HG03457 (cell line): ENCODE data around the gene SPTBN5.

Experiments used
- ATAC-seq: cut with Tn5 transposase; IDR thresholded peaks from one replicate; pipeline ENCODE4 v1.9.1; 2021; ENCODE audit warnings: moderate number of reproducible peaks; ENCODE audit not compliant: unreplicated experiment

SPTBN5 gene

DNA sequence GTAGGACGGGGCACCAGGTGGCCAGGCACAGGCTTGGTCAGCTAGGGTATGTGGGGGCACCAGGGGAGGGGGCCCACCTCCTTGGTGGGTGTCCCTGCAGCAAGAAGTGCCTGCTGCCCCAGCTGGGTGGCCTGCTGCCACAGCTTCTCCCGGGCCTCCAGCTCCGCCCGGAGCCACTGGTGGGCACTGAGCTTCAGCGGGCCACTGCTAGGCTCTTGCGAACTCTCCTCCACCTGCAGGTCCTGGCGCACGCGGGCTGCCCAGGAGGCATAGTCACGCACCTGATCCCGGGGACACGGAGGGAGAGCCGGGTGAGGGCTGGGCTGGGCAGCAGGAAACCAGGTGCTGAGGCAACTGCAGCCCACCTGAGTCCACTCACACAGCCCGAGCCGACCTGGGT is 25.5 kb downstream of the SPTBN5 start:
- ATAC-seq = no peak

DNA sequence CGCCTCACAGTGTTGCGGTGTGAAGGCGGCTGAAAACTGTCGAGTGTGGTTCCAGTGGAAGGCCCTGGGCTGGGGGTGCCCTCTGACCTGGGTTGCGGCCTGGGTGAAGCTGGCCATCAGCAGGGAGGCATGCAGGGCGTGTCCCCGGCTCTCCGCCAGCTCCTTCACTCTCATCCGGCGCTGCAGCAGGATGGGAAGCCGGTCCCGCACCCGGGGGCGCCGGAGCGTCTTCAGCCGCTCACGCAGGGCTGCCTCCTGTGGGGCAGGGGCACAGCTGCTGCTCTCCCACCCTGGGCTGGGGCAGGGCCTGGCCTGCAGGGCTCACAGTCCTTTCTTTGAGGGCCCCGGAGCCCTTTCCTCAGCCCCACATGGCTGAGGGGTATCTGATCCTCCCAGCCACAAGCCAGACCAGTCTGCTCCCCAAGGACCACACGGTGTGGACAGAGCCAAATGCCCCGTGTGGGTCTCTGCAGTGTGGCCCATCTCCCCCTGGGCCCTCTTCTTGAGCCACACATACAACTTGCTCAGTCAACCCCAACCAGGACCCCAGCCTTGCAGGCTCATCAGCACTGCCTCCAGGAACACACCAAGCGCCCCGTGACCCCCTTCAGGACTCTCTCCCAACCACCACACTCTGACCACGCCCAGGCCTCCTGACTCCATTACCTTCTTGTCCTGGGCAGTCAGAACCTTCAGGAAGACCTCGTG is 26.8 kb downstream of the SPTBN5 start:
- no peak for ATAC-seq

DNA sequence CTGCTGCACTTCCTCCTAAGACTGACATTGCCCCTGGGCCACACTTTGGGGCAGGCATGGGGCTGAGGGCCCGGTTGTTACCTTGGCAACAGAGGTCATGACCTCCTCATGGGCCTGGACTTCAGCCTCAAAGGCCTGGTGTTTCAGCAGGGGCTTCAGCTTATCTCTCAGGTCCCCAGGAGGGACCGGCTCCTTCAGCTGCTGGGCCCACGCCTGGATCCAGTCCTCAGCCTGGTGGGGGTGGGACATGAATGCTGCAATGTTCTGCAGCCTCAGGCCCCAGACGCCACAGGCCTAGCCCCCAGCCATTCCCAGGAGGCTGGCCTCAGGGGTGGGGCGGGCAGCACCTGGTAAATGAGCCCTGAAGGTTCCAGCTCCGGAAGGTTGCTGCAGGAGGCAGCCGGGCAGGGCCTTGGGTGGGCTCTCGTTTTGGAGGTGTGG is 27.6 kb downstream of the SPTBN5 start:
- ATAC-seq = no peak

DNA sequence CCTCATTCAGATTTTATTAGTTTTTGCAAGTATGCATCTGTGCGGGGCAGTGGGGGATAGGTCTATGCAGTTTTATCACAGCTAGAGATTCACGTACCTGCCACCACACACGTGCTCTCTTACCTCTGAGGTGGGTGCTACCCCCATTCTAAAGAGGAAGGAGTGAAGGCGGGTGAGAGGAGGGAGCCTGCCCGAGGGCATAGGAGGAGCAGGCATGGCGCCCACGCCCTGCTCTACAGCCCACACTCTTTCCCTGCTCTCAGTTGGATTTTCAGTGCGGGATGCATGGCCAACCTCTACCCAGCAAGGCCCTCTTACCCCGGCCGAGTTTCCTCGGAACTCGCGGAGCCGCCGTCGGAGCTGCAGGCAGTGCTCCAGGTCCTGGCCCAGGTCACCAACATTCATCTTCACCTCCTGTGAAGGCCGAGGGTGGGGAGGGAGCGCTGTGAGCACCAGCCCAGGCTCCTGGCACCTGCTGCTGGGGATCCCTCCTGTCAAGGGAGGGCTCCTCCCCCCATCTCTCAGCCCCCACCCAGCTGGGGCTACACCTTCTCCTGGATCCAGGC is 28.3 kb downstream of the SPTBN5 start:
- no peak for ATAC-seq

DNA sequence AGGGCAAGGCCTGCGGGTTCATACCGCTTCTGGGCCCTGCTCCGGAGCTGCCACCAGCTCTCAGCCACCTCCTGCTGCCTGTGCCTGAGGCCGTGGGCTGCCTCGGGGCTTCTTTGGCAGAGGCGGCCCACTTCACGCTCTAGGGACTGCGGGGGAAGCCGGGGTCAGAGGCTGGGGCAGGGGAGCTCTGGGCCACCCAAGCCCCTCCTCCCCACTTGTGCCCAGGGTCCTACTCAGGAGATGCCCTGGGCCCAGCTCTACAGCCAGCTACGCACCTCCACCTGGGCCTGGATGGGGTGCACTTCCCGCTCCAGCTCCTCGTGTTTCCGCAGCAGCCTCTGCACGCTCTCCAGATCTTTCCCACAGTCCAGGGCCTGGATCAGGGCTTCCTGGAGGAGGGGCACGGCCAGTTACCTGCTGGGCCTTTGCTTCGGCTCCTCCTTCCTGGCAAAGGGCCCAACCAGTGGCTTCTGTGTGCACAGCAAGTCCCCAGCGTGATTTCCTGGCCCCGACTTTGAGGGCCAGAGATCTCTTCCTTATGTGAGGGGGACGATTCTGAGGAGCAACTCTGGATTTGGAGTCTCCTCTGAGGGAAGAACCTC is 31.2 kb downstream of the SPTBN5 start:
- ATAC-seq = no peak

DNA sequence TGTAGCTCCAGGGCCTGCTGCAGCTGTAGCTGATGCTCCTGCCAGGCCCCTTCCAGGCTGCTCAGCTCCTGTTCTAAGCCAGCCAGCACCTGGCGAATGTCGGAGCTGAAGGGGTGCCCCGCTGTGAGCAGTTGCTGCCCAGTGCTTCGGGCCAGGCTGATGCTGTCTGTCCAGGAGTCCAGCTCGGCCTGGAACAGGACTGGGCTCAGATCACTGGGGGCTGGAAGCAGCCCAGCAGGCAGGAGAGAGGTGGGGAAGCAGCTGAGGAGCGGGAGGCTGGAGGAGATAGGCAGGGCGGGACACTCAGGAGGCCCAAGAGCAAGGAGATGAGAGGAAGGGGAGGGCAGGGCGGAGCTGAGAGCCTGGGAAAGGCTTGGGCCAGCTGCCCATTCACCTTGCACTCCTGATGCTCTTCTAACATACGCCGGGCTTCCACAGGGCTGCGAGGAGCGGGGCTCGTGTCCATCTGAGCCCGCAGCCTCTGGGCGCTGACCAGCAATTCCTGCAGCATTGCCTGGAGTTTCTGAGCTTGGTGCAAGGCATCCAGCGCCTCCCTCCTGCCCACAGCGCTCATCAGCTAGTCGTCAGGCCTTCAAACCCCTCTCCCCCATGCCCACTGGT is 32.0 kb downstream of the SPTBN5 start:
- ATAC-seq = no peak

DNA sequence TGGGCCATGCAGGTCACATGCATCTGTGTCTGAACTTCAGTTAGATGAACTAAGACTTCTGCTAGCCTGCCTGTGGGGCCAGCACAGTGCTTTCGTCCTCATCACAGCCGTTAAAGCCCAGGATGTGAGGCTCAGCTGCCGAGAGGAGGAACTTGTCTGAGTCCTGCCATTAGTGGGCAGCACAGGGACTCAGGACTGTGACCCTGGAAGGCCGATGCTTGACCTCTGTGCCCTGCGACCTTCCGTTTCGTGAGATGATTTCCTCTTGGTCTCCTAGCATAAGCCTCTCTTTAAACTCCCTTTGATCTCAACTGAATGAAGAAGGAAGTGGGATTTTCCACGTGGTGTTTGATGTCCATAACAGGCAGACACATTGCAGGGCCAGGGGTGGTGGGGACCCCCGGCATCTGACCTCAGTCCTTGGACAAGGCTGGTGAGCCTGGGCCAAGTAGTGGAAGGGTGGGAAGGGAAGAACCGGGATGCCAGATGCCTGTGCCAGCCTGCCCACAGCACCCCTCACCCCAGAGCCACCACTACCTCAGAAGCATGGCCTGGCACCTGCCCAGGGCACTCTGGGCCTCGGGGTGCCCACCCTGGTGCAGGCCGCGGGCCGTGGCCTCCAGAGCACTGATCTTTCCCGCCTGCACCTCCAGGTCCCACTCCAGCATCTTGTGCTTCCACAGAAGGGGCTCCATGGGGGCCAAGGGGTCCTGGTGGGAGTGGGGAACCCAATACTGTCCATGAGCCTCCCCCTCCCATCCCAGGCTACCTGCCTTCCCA is 33.6 kb downstream of the SPTBN5 start:
- ATAC-seq = no peak

DNA sequence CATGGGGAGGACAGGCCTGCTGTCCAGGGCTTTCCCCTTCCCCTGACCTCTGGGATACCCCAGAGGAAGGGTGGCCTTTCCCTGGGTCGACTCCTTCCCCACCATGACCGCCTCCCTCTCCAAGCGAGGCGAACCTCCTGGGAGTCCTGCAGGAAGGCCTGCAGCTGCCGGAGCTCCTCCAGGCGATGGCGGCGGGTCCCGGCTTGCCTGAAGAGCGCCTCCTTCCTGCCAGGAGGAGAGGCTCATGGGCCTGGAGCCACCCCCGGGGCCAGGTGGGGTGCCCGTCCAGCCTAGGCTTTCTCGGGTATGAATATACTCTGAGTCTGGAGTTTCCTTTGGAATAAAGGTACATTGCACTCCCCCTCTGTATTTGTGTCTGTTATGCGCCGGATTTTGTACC is 35.1 kb downstream of the SPTBN5 start:
- no peak for ATAC-seq

DNA sequence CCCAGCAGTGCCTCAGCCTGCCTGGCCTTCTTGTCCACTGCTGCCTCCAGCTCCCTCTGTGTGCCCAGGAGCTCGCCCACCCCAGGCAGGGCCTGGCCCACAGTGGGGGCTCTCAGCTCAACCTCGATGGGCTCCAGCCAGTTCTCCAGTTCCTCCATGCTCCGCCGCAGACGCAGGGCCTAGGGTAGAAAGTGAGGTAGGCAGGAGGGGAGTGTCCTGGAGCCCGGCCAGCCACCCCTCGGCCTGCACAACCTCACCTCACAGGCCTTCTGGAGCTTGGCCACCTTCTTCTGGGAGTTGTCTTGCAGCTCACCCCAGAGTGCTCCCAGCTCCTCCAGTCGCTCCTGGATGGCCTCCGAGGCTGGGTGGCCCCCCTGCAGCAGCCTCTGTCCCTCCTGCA is 36.5 kb downstream of the SPTBN5 start:
- no peak for ATAC-seq

DNA sequence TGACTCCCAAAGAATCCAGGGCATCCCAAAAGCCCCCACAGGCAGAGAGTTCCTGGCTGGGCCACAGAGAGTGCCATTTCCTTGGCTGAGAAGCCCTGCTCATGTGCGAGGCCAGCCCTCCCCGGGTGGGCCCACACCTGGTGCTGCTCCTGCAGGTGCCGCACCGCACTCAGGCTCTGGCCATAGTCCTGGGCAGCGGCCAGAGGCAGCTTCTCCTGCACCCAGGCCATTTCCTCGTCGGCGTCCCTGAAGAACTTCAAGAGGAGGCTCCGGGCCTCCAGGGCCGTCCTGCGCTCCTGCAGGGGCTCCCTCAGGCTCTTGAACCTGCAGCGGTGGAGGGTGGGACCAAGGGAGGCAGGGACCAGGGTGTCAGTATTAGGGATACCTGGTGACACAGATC is 37.1 kb downstream of the SPTBN5 start:
- no peak for ATAC-seq

DNA sequence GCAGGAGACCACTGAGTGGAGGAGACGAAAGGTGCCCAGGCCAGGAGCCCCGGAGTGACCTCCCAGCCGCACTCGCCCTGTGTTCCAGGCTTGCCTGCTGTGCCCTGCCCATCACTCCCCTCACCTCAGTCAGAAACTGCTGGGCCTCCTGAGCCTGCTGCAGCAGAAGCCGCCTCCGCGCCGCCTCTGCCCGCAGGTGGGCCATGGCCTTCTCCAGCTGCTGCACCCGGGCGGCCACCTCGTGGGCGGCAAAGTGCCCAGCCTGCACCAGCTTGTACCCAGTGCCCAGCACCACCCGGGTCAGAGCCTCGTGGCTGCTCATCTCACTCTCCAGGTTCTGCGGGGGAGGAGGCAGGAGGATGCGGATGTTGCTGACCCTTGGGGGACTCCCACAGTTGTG is 37.6 kb downstream of the SPTBN5 start:
- ATAC-seq = no peak

DNA sequence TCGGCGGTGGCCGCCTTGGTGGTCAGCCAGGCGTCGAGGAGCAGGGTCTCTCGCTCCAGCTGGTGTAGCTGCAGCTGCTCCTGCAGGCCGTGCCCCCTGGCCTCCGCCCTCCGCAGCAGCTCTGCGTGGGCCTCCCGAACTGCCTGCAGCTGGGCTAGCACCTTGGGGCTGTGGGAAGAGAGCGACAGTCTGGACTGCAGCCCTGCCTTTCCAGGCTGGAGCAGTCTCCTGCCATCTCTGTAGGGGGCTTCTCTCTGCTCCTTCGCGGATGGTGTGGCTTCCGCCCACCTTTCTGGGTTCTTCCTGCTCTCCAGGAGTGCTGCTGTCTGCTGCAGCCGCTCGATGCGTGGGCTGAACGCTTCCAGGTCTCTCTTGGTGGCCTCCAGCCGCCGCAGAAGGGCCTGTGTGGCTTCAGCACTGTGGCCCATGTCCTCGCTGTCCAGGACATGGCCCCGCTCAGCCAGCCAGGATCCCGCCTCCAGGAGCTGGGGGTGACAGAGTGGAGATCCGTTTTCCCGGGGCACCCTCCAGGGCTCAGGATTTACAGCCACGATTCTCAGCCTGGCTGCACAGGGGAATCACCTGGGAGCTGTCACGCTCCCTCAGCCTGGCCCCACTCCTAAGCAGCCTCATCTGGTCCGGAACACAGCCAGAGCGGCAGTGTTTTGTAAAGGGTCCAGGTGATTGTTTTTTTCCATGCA is 38.4 kb downstream of the SPTBN5 start:
- ATAC-seq = no peak

DNA sequence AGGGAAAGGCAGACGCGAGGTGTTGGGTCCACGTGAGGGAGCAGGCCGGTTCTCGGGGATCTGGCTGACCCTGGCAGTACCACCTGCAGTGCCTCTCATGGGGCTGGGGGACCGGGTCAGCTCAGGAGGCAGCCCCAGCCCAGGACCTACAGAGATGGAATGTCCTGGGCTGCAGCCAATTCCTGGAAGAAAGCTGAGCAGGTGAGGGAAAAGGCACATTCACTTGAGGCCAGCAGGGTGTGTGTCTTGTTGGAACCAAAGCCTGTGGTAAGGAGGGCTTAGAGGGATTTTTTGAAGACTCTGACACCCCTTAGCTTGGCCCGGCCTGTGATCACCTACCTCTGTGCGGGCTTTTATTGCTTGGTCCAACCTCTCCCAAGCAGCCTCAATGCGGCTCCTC is 39.4 kb downstream of the SPTBN5 start:
- no peak for ATAC-seq

DNA sequence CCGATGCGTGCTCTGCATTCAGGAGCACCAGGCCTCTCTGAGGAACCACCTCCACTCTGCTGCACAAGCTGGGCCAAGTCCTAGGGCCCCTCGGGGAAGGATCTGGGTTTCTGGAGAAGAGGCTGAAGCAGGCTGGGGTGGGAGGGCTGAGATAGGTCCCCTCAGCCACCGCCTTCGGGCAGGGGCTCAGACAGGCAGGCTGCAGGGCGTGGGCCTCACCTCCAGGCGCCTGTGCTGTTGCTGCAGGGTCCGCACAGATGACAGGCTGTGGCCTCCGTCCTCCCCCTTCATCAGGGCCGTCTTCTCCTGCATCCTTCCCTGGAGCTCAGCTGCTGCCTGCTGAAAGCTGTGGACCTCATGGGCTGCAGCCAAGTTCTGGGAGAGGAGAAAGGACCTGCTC is 40.0 kb downstream of the SPTBN5 start:
- no peak for ATAC-seq

DNA sequence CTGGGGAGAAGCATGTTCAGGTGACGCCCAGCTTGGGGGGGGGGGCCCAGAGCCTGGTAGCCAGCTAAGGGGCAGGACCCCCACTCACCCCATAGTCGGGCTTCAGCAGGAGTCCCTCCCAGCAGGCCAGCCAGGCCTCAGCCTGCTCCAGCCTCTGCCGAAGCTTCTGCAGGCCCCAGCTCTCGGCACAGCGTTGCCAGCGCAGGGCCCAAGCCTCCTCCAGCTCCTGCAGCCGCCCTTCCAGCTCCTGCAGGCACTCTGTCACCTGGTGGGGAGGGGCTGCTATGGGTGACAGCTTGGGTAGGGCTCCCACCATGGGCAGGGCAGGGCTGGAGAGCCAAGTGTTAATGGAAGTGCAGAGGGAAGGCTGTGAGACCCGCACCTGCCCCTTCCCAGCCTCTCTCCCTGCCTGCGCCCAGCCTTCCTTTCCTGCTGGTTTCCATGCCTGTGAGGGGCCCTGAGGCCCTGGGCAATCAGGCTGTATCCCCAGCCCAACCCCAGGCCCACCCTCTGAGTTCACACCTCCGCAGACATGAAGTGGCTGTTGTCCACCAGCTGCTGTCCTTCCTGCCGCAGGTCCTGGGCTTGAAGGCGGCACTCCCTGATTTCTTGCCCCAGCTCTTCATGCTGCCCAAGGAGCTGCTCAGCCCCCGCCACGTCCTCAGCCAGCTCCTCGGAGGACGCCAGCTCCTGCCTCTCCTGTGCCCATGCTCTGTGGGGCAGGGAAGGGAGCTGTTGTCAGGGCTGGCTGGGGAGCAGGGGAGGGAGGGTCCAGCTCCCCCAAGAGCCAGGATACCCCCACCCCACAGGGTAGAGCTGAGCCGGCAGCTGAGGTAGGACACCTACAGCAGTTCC is 40.9 kb downstream of the SPTBN5 start:
- no peak for ATAC-seq

DNA sequence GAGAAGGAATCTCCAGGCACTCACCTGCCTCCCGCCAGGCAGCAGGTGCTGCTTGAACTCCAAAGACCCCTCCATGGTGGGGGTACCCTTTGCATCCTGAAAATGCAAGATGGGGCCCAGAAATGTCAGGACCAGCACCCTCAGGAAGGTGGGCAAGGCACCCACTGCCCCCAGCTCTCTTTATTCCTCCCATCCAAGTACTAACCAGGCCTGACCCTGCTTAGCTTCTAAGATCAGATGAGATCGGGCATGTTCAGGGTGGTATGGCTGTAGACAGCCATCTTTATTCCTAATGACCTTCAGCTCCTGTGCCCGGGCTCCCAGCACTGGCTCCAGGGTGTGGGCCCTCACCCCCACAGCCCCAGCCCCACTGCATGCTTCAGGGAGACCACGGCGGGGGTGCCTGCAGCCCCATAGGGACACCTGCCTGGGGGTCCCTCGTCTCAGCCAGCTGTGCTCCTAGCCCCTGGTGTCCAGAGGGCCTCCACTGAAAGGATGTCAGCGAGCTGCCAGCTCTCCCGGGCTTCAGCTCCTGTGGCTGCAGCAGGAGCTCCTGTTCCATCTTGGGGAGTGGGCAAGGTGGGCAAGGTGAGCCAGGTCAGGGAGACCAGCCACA is 42.0 kb downstream of the SPTBN5 start:
- ATAC-seq = no peak

DNA sequence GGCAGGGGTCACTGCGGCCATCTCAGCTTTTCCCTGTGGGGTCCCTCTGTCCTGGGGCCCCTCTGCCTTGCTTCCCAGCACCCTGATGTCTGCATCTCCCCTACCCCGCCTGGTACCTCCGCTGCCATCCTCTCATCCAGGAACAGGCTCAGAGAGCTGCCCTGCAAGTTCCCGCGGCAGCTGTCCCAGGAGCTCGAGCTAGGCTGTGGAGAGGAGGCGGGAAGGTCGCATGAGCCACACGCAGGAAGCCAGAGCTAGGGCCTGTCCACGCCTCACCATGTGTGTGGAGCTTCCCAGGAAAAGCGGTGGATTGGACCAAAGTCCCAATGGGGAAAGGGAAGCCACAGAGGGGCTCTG is 42.7 kb downstream of the SPTBN5 start:
- ATAC-seq = no peak

DNA sequence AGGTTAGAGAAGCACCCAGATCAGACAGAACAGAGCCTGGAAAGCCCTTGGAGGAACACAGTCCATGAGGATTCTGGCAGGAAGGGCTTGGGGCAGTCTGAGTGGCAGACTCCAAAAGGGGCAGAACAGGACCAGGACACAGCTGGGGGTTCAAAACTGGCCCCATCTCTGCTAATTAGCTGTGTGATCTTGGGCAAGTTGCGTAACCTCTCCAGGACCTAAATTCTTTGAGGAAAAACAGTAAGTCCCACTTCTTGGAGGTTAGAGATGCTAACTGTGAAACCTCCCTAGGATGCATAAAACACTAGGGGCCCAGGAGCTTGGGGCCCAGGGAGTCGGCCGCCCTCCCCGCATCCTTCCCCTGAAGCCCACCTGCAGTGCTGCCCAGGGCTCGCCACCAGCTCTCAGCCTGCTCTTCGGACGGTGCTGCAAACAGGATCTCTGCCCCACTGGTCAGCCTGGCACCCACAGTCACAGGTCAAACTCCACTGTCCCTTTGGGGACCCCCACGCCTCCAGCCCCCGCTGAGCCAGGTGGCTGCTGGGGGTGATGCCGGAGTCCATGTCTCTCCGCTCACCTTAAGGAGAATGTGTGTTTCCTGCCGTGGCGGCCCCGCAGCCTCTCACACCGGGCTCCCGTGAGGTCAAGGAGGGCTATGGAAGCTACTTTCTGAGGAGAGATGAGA is 43.2 kb downstream of the SPTBN5 start:
- ATAC-seq = no peak

DNA sequence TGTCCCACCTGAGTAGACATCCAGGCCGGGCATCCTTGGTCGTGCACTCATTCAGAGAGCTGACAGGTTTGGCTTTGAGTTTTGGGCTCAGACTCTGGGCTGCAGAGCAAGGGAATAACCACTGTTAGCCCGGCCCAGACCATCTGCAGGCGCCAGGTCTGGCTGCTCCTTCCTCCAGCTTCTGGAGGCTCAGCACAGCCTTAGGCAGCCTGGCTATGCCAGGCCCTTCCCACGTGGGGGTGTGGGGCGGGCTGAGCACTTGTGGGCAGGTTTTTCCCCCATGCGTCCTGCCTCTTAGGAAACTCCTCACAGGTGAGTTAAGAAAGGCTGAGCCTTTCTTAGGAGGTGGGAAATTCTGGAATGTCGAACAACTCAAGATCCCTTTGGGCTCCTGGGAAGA is 44.0 kb downstream of the SPTBN5 start:
- no peak for ATAC-seq
